IPS-15b (cell line): ENCODE results near the gene MGMT.

ENCODE experiments used
- H3K27me3 ChIP-seq: one replicate; pipeline ENCODE4 v1.6.1; 2013; ENCODE audit warnings: low read length; ENCODE audit not compliant: control insufficient read depth, insufficient read depth
- H3K36me3 ChIP-seq: one replicate; pipeline ENCODE4 v1.6.1; 2013; ENCODE audit warnings: low read length; ENCODE audit not compliant: control insufficient read depth, insufficient read depth
- H3K4me1 ChIP-seq: one replicate; pipeline ENCODE4 v1.6.1; 2013; ENCODE audit warnings: mild to moderate bottlenecking, low read length; ENCODE audit not compliant: control insufficient read depth, insufficient read depth
- H3K4me3 ChIP-seq: one replicate; pipeline ENCODE4 v1.5.1; 2013; ENCODE audit warnings: low read depth, low read length
- H3K9ac ChIP-seq: one replicate; pipeline ENCODE4 v1.6.1; 2013; ENCODE audit warnings: low read depth, mild to moderate bottlenecking, low read length
- H3K9me3 ChIP-seq: one replicate; pipeline ENCODE4 v1.6.1; 2013; ENCODE audit warnings: mild to moderate bottlenecking, low read length; ENCODE audit not compliant: control insufficient read depth, insufficient read depth

MGMT gene

DNA sequence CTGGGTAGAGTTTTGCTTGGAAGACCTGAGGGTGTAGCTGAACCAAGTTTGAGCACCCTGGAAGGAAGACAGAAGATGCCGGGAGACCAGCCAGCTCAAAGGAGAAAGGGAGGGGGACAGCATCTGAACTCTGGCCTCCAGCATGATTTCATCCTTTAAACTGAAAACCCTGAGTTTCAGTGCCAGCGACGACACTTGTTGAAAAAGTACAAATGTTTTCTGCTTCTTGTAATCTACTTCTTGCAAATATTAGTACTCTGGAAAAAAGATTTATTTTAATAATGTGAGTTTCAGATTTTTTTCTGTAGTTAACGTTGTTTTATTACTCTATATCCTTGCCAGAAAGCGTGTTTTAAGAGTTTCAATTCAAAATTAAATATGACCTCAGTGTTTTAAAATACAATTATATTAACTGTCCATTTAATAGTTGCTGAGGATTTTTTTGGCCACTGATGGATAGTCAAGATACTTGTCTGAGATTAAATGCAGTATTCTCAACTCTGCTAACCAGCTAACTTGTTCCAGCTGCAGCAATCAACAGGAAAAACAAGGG is 227.7 kb downstream of the MGMT start:
- Histone ChIP-seq H3K27me3 (no peaks in the 10 kb centered on the region), H3K4me1 (no peaks in the 10 kb centered on the region), H3K4me3 (no peak overlapping the region), H3K36me3 (no peaks in the 10 kb centered on the region), H3K9ac (no peak overlapping the region), H3K9me3 (no peaks in the 10 kb centered on the region)

- no peak overlapping the region for H3K9ac ChIP-seq
- H3K4me3 ChIP-seq: no peak overlapping the region
- no peaks in the 10 kb centered on the region for H3K27me3 ChIP-seq
- no peaks in the 10 kb centered on the region for H3K4me1 ChIP-seq
- H3K9me3 ChIP-seq: no peaks in the 10 kb centered on the region
- no peaks in the 10 kb centered on the region for H3K36me3 ChIP-seq
Measured at GRCh38 chr10:129695671-129696070, 228.6 kb downstream of the MGMT start.

DNA sequence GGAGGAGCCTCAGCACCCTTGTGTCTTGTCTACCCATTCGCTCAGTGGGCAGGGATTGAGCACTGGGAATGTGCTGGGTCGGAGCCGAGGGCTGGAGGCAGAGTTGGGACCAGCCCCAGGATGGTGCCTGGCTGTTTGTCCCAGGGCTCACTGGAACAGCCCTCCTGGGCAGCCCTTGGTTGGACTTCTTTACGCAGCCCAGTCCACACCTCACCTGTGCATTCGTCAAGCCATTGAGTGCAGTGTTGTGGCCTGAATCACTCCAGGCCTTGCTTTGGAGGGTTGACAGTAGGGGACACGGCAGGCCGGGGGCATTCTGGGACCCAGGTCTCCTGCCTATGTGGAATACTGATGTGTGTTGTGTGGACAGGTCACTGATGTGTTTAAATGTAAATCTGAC is 229.6 kb downstream of the MGMT start:
- Histone ChIP-seq H3K4me3 (no peak overlapping the region), H3K9me3 (no peaks in the 10 kb centered on the region), H3K36me3 (no peaks in the 10 kb centered on the region), H3K9ac (no peak overlapping the region), H3K4me1 (no peaks in the 10 kb centered on the region), H3K27me3 (no peaks in the 10 kb centered on the region)

GRCh38 chr10:129697463-129698247 is 230.6 kb downstream of the MGMT start:
- Histone ChIP-seq H3K27me3 (no peaks in the 10 kb centered on the region), H3K36me3 (no peaks in the 10 kb centered on the region), H3K4me3 (no peak overlapping the region), H3K9ac (no peak overlapping the region), H3K4me1 (no peaks in the 10 kb centered on the region), H3K9me3 (no peaks in the 10 kb centered on the region)

GRCh38 chr10:129699722-129700340 is 232.8 kb downstream of the MGMT start:
- H3K9me3 ChIP-seq: no peaks in the 10 kb centered on the region
- no peaks in the 10 kb centered on the region for H3K4me1 ChIP-seq
- no peaks in the 10 kb centered on the region for H3K36me3 ChIP-seq
- H3K27me3 ChIP-seq: no peaks in the 10 kb centered on the region
- H3K4me3 ChIP-seq: no peak overlapping the region
- no peak overlapping the region for H3K9ac ChIP-seq

DNA sequence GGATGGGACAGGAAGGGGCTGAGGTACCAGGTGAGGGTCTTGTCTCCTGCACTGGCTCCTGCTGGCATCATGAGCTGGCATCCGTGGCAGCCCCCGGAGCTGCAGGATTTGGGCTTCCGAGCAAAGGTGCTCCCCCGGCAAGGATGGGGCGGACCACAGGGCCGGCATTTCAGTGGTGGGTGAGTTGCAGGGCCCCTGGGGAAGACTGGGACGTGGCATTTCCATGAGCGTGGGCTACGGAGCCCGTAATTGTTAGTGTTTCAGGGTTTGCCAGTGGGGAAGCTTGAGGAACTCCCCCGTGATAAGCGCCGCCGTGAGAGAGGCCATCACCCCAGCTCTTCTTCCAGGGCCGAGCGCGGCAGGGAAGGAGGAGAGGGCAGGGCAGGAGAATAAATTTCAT is 235.6 kb downstream of the MGMT start:
- H3K4me1 ChIP-seq: no peaks in the 10 kb centered on the region
- H3K9me3 ChIP-seq: no peaks in the 10 kb centered on the region
- H3K4me3 ChIP-seq: no peak overlapping the region
- H3K9ac ChIP-seq: no peak overlapping the region
- H3K27me3 ChIP-seq: no peaks in the 10 kb centered on the region
- no peaks in the 10 kb centered on the region for H3K36me3 ChIP-seq

DNA sequence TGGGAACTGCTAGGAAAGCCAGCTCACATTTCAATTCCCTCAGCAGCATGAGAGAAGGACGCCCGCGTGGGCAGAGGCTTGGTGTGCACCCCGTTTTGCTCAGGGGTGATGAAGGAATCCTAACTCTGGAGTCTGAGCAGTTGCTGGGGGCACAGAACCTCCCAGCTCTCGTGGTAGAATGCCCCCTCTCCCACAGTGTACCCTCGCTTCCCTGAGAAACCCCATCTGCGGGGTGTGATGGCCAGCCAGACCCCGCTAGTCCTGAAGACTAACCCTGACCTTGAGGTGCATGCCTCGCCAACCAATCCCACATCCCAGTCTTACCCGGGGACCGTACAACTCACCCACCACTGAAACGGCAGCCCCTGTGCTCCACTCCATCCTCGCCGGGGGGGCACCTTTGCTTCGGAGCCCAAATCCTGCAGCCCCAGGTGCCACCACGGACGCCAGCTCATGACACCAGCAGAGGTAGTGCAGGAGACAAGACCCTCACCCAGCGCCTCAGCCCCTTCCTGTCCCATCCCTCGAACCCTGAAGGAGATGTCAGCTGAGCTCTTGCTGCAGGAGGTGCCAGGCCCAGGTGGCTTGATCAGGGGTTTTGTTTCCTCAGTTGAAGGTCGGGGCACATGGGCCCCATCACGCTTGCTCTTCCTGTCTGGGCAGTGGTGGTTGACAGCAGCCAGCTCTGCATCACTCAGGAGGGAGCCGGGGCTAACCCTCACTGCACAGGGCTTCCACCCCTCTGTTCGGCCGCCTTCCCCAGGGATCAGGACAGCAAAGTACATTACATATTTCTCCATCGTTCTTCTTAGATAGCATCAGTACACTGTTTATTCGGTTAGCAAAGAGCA is 236.5 kb downstream of the MGMT start:
- H3K9me3 ChIP-seq: no peaks in the 10 kb centered on the region
- no peak overlapping the region for H3K9ac ChIP-seq
- H3K27me3 ChIP-seq: no peaks in the 10 kb centered on the region
- H3K4me1 ChIP-seq: no peaks in the 10 kb centered on the region
- H3K36me3 ChIP-seq: no peaks in the 10 kb centered on the region
- H3K4me3 ChIP-seq: no peak overlapping the region

DNA sequence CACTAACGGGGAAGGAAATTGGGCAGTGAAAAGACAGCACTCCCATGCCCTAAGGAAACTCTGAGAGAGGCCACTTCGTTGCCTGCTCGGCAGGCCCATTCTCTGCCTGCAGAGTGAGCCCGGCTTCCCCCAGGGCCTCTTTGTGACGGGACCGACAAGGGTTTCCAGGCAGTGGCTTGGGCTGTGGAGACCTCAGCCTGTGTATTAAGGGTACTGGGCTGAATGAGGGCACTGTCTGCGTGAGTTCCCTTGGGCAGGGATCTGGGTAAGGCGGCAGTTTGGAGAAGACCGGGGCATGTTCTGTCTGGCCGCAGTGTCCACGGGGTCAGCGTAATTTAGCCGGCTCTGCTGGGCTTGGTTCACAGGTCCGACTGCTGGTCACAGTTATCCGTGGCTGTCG is 237.2 kb downstream of the MGMT start:
- Histone ChIP-seq H3K36me3 (no peaks in the 10 kb centered on the region), H3K4me1 (no peaks in the 10 kb centered on the region), H3K4me3 (no peak overlapping the region), H3K27me3 (no peaks in the 10 kb centered on the region), H3K9me3 (no peaks in the 10 kb centered on the region), H3K9ac (no peak overlapping the region)

DNA sequence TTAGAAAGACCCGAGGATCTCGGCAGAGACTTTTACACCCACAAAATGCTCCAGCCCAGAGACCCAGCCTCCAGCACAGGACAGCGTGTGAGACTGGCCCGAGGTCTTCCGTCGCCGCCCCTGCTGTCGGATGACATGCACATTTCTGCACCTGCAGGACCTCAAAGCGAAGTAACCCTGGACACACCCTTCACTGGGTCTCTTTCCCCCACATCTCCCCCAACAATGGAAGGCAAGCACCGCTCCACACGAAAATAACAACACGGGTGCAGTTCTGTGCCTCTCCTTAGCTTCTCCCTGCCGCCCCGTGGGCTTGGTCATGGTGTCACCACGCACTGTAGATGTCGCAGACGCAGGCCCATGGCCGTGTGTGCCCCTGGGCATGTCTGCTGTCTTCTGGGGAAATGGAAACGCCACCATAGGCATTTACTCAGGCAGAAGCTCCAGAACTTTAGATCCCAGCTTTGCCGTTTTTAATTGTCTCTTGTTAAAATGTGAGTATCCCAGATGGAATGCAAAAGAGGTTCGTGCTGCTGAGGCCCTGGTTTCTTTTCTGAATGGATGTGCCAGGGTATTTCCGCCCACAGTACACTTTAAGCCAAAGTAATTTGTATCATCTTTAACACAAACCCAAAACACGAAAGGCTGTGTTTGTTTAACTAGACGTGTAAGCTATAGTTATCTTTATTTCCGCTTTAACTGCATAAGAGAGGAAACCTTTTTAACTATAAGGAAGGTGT is 237.9 kb downstream of the MGMT start:
- Histone ChIP-seq H3K9ac (no peak overlapping the region), H3K4me1 (no peaks in the 10 kb centered on the region), H3K27me3 (no peaks in the 10 kb centered on the region), H3K4me3 (no peak overlapping the region), H3K9me3 (no peaks in the 10 kb centered on the region), H3K36me3 (no peaks in the 10 kb centered on the region)

- Histone ChIP-seq H3K4me1 (no peaks in the 10 kb centered on the region), H3K9me3 (no peaks in the 10 kb centered on the region), H3K4me3 (no peak overlapping the region), H3K27me3 (no peaks in the 10 kb centered on the region), H3K9ac (no peak overlapping the region), H3K36me3 (no peaks in the 10 kb centered on the region)
Measured at GRCh38 chr10:129705676-129706075, 238.6 kb downstream of the MGMT start.

DNA sequence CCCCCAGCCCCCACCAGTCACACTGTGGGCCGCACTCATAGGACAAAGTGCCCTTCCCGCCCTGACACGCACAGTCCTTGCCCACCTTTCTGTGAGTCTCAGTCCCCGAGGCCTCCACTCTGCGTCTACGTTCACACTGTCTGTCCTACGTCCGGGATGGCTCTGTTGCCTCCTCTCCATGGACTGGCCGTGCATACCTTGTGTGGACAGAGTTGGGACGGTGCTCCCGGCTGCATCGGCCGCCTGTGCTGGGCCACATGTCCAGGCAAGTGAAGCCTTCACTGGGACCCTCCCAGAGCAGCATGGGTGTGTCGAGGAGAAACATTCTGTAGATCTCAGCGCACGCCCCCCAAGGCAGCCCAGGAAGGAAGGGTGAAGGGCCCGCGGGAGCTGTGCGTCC is 239.0 kb downstream of the MGMT start:
- H3K4me3 ChIP-seq: no peak overlapping the region
- H3K27me3 ChIP-seq: no peaks in the 10 kb centered on the region
- no peaks in the 10 kb centered on the region for H3K36me3 ChIP-seq
- no peaks in the 10 kb centered on the region for H3K9me3 ChIP-seq
- peaks cover 2% of the 10 kb centered on the region for H3K4me1 ChIP-seq
- no peak overlapping the region for H3K9ac ChIP-seq
